Smooth muscle cell (in vitro differentiated cells): Measurements from ENCODE around the gene TSSK1B. TPM values are rescaled to one million over a fixed set of nuclear protein-coding genes. Genes with fewer than 3 reads are reported as not detected.

Experiments used
- DNase-seq: peaks from one replicate; lab custom pipeline; 2025; ENCODE audit not compliant: unreplicated experiment; lab: John Stamatoyannopoulos, UW
- H2AFZ ChIP-seq: fragments of 200-600 bp; sonication (generic); 2 replicates; pipeline ENCODE4 v1.6.0; 2016; ENCODE audit warnings: antibody characterized with exemption, low read depth, mild to moderate bottlenecking
- H3F3A ChIP-seq: fragments of 200-600 bp; sonication (generic); 2 replicates; pipeline ENCODE4 v1.6.0; 2017; ENCODE audit warnings: antibody characterized with exemption, low read depth
- H3K27ac ChIP-seq: fragments of 200-600 bp; sonication (generic); 2 replicates; pipeline ENCODE4 v1.5.1; 2016; ENCODE audit warnings: low read depth, mild to moderate bottlenecking
- H3K27me3 ChIP-seq: fragments of 200-600 bp; sonication (generic); 2 replicates; pipeline ENCODE4 v1.6.1; 2016; ENCODE audit warnings: low read depth, mild to moderate bottlenecking
- H3K36me3 ChIP-seq: fragments of 200-600 bp; sonication (generic); 2 replicates; pipeline ENCODE4 v1.5.1; 2016; ENCODE audit warnings: low read depth
- H3K4me1 ChIP-seq: fragments of 200-600 bp; sonication (generic); 2 replicates; pipeline ENCODE4 v1.5.1; 2016; ENCODE audit warnings: low read depth
- H3K4me2 ChIP-seq: fragments of 200-600 bp; sonication (generic); 2 replicates; pipeline ENCODE4 v1.6.0; 2016; ENCODE audit warnings: mild to moderate bottlenecking
- H3K4me3 ChIP-seq: fragments of 200-600 bp; sonication (generic); 2 replicates; pipeline ENCODE4 v1.5.1; 2016; ENCODE audit warnings: mild to moderate bottlenecking
- H3K79me2 ChIP-seq: fragments of 200-600 bp; sonication (generic); 2 replicates; pipeline ENCODE4 v1.6.0; 2016; ENCODE audit warnings: low read depth, mild to moderate bottlenecking
- H3K9ac ChIP-seq: fragments of 200-600 bp; sonication (generic); 2 replicates; pipeline ENCODE4 v1.6.0; 2016; ENCODE audit warnings: low read depth
- H3K9me3 ChIP-seq: fragments of 200-600 bp; sonication (generic); replicated peaks from 2 replicates; pipeline ENCODE4 v1.5.1; 2016; ENCODE audit warnings: low read depth
- H4K20me1 ChIP-seq: fragments of 200-600 bp; sonication (generic); 2 replicates; pipeline ENCODE4 v1.6.0; 2016; ENCODE audit warnings: low read depth
- WGBS: methylation state at CpG from one replicate; pipeline ENCODE4 v1.1.7; 2016; ENCODE audit warnings: low lambda C conversion rate; 5-methylcytosine and 5-hydroxymethylcytosine counted together
- polyA plus RNA-seq: library from polyadenylated mRNA; unstranded; fragments of >200 nt; fragmentation: Nextera tagmentation; extraction: Ambion mirVana; gene quantifications from 2 replicates; pipeline ENCODE4 v1.2.1, GENCODE V29; 2016
- total RNA-seq: library from RNA; depleted of rRNA; stranded (reverse); fragments of >200 nt; gene quantifications from 2 replicates; pipeline ENCODE4 v1.2.3, GENCODE V29; 2014
- TF ChIP-seq, protein P1 (sequence below): fragments of 200-600 bp; sonication (generic); IDR thresholded peaks from 2 replicates; pipeline ENCODE4 v1.5.1; 2017; ENCODE audit warnings: borderline replicate concordance, mild to moderate bottlenecking, antibody characterized with exemption; ENCODE audit not compliant: insufficient read depth, poor library complexity, severe bottlenecking

The TSSK1B gene
- total and polyA plus RNA-seq, 2 experiments from 2014 or later = 0.22 TPM; not detected in 1

DNA sequence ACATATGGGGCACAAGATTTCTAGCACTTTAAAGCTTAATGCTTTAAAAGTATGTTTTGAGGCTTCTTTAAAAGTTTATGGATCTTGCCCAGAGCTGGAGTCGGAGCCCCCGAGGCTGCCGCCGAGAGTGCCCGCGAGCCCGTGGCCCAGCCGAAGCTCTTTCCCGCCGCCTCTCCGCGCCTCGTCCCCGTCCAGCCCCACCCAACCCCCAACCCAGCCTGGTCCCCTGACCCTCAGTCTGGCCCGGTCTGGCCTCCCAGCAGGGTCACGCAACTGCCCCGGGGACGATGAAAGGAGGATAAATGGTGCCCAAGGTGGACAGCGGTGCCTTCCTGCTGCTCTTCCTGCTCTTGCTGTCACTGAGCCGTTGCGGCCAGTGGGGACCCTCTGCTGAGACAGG, 1.7 kb downstream of the TSSK1B start:
- no peaks in the 10 kb centered on the region for H3K27me3 ChIP-seq
- H3K4me2 ChIP-seq = no peak overlapping the region
- H3K9ac ChIP-seq = no peak overlapping the region
- H3K9me3 ChIP-seq = no peaks in the 10 kb centered on the region
- no peaks in the 10 kb centered on the region for H3K36me3 ChIP-seq
- H3F3A ChIP-seq = no peaks in the 10 kb centered on the region
- no peak for DNase-seq
- no peaks in the 10 kb centered on the region for H4K20me1 ChIP-seq
- no peak overlapping the region for H3K27ac ChIP-seq
- no peak overlapping the region for H2AFZ ChIP-seq
- H3K79me2 ChIP-seq = no peaks in the 10 kb centered on the region
- 94% methylated on average over 21 of the region's 21 CpGs for WGBS
- no peaks in the 10 kb centered on the region for H3K4me1 ChIP-seq
- no peak overlapping the region for H3K4me3 ChIP-seq
- TF ChIP-seq, protein P1, sequence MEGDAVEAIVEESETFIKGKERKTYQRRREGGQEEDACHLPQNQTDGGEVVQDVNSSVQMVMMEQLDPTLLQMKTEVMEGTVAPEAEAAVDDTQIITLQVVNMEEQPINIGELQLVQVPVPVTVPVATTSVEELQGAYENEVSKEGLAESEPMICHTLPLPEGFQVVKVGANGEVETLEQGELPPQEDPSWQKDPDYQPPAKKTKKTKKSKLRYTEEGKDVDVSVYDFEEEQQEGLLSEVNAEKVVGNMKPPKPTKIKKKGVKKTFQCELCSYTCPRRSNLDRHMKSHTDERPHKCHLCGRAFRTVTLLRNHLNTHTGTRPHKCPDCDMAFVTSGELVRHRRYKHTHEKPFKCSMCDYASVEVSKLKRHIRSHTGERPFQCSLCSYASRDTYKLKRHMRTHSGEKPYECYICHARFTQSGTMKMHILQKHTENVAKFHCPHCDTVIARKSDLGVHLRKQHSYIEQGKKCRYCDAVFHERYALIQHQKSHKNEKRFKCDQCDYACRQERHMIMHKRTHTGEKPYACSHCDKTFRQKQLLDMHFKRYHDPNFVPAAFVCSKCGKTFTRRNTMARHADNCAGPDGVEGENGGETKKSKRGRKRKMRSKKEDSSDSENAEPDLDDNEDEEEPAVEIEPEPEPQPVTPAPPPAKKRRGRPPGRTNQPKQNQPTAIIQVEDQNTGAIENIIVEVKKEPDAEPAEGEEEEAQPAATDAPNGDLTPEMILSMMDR = no peak

DNA sequence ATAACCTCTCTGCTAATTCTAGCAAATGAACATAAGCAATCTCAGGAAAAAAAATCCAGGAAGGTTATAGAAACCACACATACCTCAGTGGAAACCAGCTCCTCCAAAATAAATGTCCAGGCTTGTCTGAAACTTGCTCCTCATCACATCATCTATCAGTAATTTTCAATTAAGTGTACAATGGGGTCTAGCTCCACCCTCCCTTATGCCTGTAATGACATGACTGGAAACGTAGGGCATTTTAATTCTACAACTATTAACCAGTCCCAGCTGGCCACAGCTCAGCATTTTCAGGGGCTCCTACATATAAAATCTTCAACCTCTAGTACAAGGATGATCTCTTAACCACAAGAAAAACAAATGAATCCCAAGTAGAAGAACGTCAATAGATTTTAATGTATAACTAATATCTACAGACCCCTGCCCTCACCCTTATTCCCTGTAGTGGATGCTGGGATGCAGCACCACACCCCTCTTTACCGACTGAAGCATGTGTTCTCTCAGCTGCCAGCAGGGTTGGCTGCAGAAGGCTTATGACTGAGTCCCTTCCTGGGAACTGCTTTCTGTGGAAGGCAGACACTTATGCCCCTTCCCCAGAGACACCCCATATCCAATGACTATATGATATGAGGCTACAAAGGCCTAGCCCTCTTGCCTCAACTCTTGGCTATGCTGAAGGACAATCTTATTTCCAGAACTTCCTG, 6.8 kb downstream of the TSSK1B start:
- 66% methylated on average over 3 of the region's 3 CpGs for WGBS
- Histone ChIP-seq H3K27ac (no peak overlapping the region), H3K36me3 (no peaks in the 10 kb centered on the region), H3F3A (no peaks in the 10 kb centered on the region), H3K9me3 (no peaks in the 10 kb centered on the region), H2AFZ (no peak overlapping the region), H3K4me2 (no peak overlapping the region), H3K9ac (no peak overlapping the region), H3K4me1 (no peaks in the 10 kb centered on the region), H4K20me1 (no peaks in the 10 kb centered on the region), H3K4me3 (no peak overlapping the region), H3K27me3 (no peaks in the 10 kb centered on the region), H3K79me2 (no peaks in the 10 kb centered on the region)
- TF ChIP-seq, protein P1 = no peak
- DNase-seq = no peak

DNA sequence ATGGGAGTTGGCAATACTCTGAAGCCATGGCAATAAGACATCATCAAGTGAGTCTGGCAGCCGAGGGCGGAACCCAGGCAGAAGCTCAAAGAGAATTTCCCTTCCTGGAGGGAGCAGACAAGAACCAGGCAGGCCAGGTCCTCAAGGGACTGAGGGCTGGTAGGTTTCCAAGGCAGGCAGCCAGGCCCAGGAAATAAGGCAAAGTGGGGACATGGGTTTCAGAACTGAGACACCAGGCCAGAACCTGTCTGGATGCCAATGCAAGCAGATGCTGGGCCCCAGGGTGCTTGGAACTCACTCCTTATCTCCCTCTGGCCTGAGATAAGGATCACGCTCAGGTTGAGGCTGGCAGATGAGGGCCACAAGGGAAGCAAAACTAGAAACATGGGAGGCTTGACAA, 8.9 kb downstream of the TSSK1B start:
- Histone ChIP-seq H3K27ac (no peak overlapping the region), H3F3A (no peaks in the 10 kb centered on the region), H3K9ac (no peak overlapping the region), H2AFZ (no peak overlapping the region), H3K9me3 (no peaks in the 10 kb centered on the region), H3K27me3 (no peaks in the 10 kb centered on the region), H3K4me3 (no peak overlapping the region), H3K36me3 (no peaks in the 10 kb centered on the region), H3K4me1 (no peaks in the 10 kb centered on the region), H3K79me2 (no peaks in the 10 kb centered on the region), H4K20me1 (no peaks in the 10 kb centered on the region), H3K4me2 (no peak overlapping the region)
- no peak for DNase-seq
- WGBS = 83% methylated on average over 3 of the region's 3 CpGs
- TF ChIP-seq, protein P1 = no peak

DNA sequence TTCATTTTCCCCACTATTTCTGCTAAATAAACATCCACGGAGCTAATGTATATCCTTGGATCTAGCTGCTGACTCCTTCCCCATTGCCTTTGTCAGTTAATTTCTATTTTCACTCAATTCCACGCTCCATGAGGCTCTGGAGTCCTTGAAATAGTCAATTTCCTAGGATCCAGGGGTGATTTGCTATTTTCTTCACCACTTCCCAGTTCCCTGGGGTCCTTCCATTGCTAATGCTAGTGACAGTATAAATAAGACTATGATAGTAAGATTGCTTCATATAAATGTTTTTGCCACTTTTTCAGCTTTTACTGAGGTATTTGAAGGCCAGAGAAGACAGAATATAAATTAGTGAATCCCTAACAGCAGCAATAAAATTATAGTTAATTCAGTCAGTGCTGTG, 13.1 kb downstream of the TSSK1B start:
- Histone ChIP-seq H3K9ac (no peak overlapping the region), H3K4me1 (no peaks in the 10 kb centered on the region), H3K9me3 (no peaks in the 10 kb centered on the region), H3K36me3 (no peaks in the 10 kb centered on the region), H4K20me1 (no peaks in the 10 kb centered on the region), H3F3A (no peaks in the 10 kb centered on the region), H2AFZ (no peak overlapping the region), H3K79me2 (no peaks in the 10 kb centered on the region), H3K27ac (no peak overlapping the region), H3K4me2 (no peak overlapping the region), H3K4me3 (no peak overlapping the region), H3K27me3 (no peaks in the 10 kb centered on the region)
- DNase-seq = no peak
- TF ChIP-seq, protein P1 = no peak
- 80% methylated on average over 2 of the region's 2 CpGs for WGBS
